H9 (cell line): Measurements from ENCODE around the gene TRPV5. TPM values are rescaled to one million over a fixed set of nuclear protein-coding genes. Genes with fewer than 3 reads are reported as not detected.

Experiments
- DNase-seq: peaks from one replicate; pipeline ENCODE4 v3.0.0-alpha.2; 2017
- H2AFZ ChIP-seq: one replicate; pipeline ENCODE4 v1.6.1; 2013; ENCODE audit warnings: mild to moderate bottlenecking, low read length, control low read depth, moderate library complexity
- H2AK5ac ChIP-seq: 2 replicates; pipeline ENCODE4 v1.6.1; 2013; ENCODE audit warnings: low read length, control low read depth, mixed read lengths; ENCODE audit not compliant: insufficient read length
- H2BK120ac ChIP-seq: one replicate; pipeline ENCODE4 v1.6.1; 2013; ENCODE audit warnings: low read depth, mild to moderate bottlenecking, low read length, control low read depth, inconsistent platforms; ENCODE audit not compliant: poor library complexity, severe bottlenecking
- H2BK12ac ChIP-seq: 2 replicates; pipeline ENCODE4 v1.6.1; 2013; ENCODE audit warnings: low read length, control low read depth, mixed read lengths, low read depth; ENCODE audit not compliant: insufficient read length
- H2BK15ac ChIP-seq: 2 replicates; pipeline ENCODE4 v1.6.1; 2013; ENCODE audit warnings: low read depth, low read length, control low read depth
- H2BK20ac ChIP-seq: one replicate; pipeline ENCODE4 v1.6.1; 2013; ENCODE audit warnings: low read depth, mild to moderate bottlenecking, low read length, control low read depth, inconsistent platforms; ENCODE audit not compliant: poor library complexity, severe bottlenecking
- H2BK5ac ChIP-seq: 2 replicates; pipeline ENCODE4 v1.6.1; 2013; ENCODE audit warnings: low read length, control low read depth, mixed read lengths; ENCODE audit not compliant: insufficient read length
- H3K14ac ChIP-seq: 2 replicates; pipeline ENCODE4 v1.6.1; 2013; ENCODE audit warnings: low read length, control low read depth; ENCODE audit not compliant: insufficient read depth
- H3K18ac ChIP-seq: 2 replicates; pipeline ENCODE4 v1.6.1; 2013; ENCODE audit warnings: low read depth, mild to moderate bottlenecking, mixed read lengths, low read length, control low read depth; ENCODE audit not compliant: insufficient read length
- H3K23ac ChIP-seq: 2 replicates; pipeline ENCODE4 v1.6.1; 2013; ENCODE audit warnings: low read length, control low read depth, mixed read lengths, low read depth; ENCODE audit not compliant: insufficient read length
- H3K23me2 ChIP-seq: 2 replicates; pipeline ENCODE4 v1.6.1; 2013; ENCODE audit warnings: low read depth, mild to moderate bottlenecking, mixed read lengths, low read length, control low read depth; ENCODE audit not compliant: insufficient read length, poor library complexity, severe bottlenecking
- H3K27ac ChIP-seq: 2 replicates; pipeline ENCODE4 v1.5.1; 2013; ENCODE audit warnings: low read length, control low read depth, mixed read lengths, low read depth; ENCODE audit not compliant: insufficient read length
- H3K27me3 ChIP-seq: 2 replicates; pipeline ENCODE4 v1.6.1; 2013; ENCODE audit warnings: low read length, control low read depth, inconsistent platforms; ENCODE audit not compliant: insufficient read depth
- H3K4ac ChIP-seq: 2 replicates; pipeline ENCODE4 v1.6.1; 2013; ENCODE audit warnings: low read depth, mild to moderate bottlenecking, control low read depth, inconsistent platforms, low read length, moderate library complexity
- H3K4me1 ChIP-seq: 2 replicates; pipeline ENCODE4 v1.6.1; 2013; ENCODE audit warnings: low read length, control low read depth, inconsistent platforms; ENCODE audit not compliant: insufficient read depth
- H3K4me2 ChIP-seq: 2 replicates; pipeline ENCODE4 v1.6.1; 2013; ENCODE audit warnings: low read length, control low read depth, mixed read lengths; ENCODE audit not compliant: insufficient read length, insufficient read depth
- H3K56ac ChIP-seq: 2 replicates; pipeline ENCODE4 v1.6.1; 2013; ENCODE audit warnings: low read depth, mild to moderate bottlenecking, mixed read lengths, low read length, control low read depth; ENCODE audit not compliant: insufficient read length
- H3K79me1 ChIP-seq: 2 replicates; pipeline ENCODE4 v1.6.1; 2013; ENCODE audit warnings: low read depth, mild to moderate bottlenecking, moderate library complexity, low read length, control low read depth, inconsistent platforms; ENCODE audit not compliant: insufficient read depth, poor library complexity, severe bottlenecking
- H3K79me2 ChIP-seq: 2 replicates; pipeline ENCODE4 v1.6.1; 2013; ENCODE audit warnings: low read length, control low read depth, inconsistent platforms; ENCODE audit not compliant: insufficient read depth
- H3K9ac ChIP-seq: 2 replicates; pipeline ENCODE4 v1.6.1; 2013; ENCODE audit warnings: low read length, control low read depth, mixed read lengths; ENCODE audit not compliant: insufficient read length; ENCODE audit errors: extremely low read depth
- H3K9me3 ChIP-seq: one replicate; pipeline ENCODE4 v1.6.1; 2013; ENCODE audit warnings: low read depth, low read length, inconsistent platforms; ENCODE audit not compliant: control insufficient read depth
- H3T11ph ChIP-seq: one replicate; pipeline ENCODE4 v1.6.1; 2013; ENCODE audit warnings: mild to moderate bottlenecking, low read length, control low read depth, inconsistent platforms
- H4K20me1 ChIP-seq: one replicate; pipeline ENCODE4 v1.6.1; 2013; ENCODE audit not compliant: control insufficient read depth, insufficient read length, insufficient read depth
- H4K5ac ChIP-seq: 2 replicates; pipeline ENCODE4 v1.6.1; 2013; ENCODE audit warnings: low read depth, mild to moderate bottlenecking, mixed read lengths, low read length, control low read depth; ENCODE audit not compliant: insufficient read length
- H4K8ac ChIP-seq: replicated peaks from 2 replicates; pipeline ENCODE4 v1.6.1; 2013; ENCODE audit warnings: low read length, control low read depth, mixed read lengths, low read depth; ENCODE audit not compliant: insufficient read length
- H4K91ac ChIP-seq: 2 replicates; pipeline ENCODE4 v1.6.1; 2013; ENCODE audit warnings: low read depth, mild to moderate bottlenecking, moderate library complexity, mixed read lengths, low read length, control low read depth; ENCODE audit not compliant: insufficient read length
- H3K27ac Mint-ChIP-seq, 3 experiments: 2 replicates in 2 of 3; 3 replicates in 1 of 3; pipeline ENCODE4 v1.8.0; 2020 to 2021; ENCODE audit warnings: mixed read lengths in 3 of 3, mild to moderate bottlenecking in 1 of 3, moderate library complexity in 1 of 3
- H3K27me3 Mint-ChIP-seq: 2 replicates; pipeline ENCODE4 v1.8.0; 2021; ENCODE audit warnings: low read depth, mild to moderate bottlenecking, moderate library complexity, mixed read lengths
- H3K36me3 Mint-ChIP-seq, 3 experiments: 2 replicates in 2 of 3; 3 replicates in 1 of 3; pipeline ENCODE4 v1.8.0; 2020 to 2021; ENCODE audit warnings: low read depth in 3 of 3, mixed read lengths in 3 of 3; ENCODE audit not compliant: insufficient read depth in 1 of 3
- H3K4me1 Mint-ChIP-seq, 2 experiments: 2 replicates each; pipeline ENCODE4 v1.8.0; 2020; ENCODE audit warnings: mixed read lengths in 2 of 2
- H3K4me3 Mint-ChIP-seq, 2 experiments: 2 replicates in 1 of 2; 3 replicates in 1 of 2; pipeline ENCODE4 v1.8.0; 2020 to 2021; ENCODE audit warnings: mild to moderate bottlenecking in 2 of 2, mixed read lengths in 2 of 2, moderate library complexity in 1 of 2
- H3K9me3 Mint-ChIP-seq, 2 experiments: 2 replicates in 1 of 2; 3 replicates in 1 of 2; pipeline ENCODE4 v1.8.0; 2020; ENCODE audit warnings: mild to moderate bottlenecking in 2 of 2, mixed read lengths in 2 of 2, moderate library complexity in 1 of 2
- CTCF ChIP-seq: fragments of 200-600 bp; sonication (generic); conservative IDR thresholded peaks from 3 replicates; pipeline ENCODE4 v1.8.0; 2021; ENCODE audit warnings: antibody characterized with exemption, mild to moderate bottlenecking
- WGBS: extraction: QIAGEN DNeasy Blood & Tissue Kit; methylation state at CpG from one replicate; pipeline ENCODE4 v1.1.7; 2013; ENCODE audit warnings: missing lambda C conversion rate, low lambda C conversion rate, mixed read lengths; ENCODE audit not compliant: insufficient read length; ENCODE audit errors: extremely low coverage; 5-methylcytosine and 5-hydroxymethylcytosine counted together
- total RNA-seq: library from RNA; stranded (reverse); gene quantifications from 2 replicates; pipeline ENCODE4 v1.2.1, GENCODE V29; 2021

Gene TRPV5
- total RNA-seq, 1 experiment from 2014 or later: not detected

GRCh38 chr7:142874837-142875236, 58.7 kb downstream of the TRPV5 start:
- Histone ChIP-seq H2BK12ac (no peak overlapping the region), H3K4me2 (no peak overlapping the region), H3K18ac (no peak overlapping the region), H2AFZ (no peak overlapping the region), H2BK120ac (no peak overlapping the region), H3K23me2 (no peaks in the 10 kb centered on the region), H3K27ac (no peak overlapping the region), H3K79me1 (no peaks in the 10 kb centered on the region), H2BK20ac (no peak overlapping the region), H3K23ac (no peak overlapping the region), H3K4me1 (no peaks in the 10 kb centered on the region), H3K14ac (no peak overlapping the region), H3K27me3 (no peaks in the 10 kb centered on the region), H2AK5ac (no peak overlapping the region), H2BK15ac (no peak overlapping the region), H4K8ac (no peak overlapping the region), H3K56ac (no peak overlapping the region), H4K91ac (no peak overlapping the region), H4K20me1 (no peaks in the 10 kb centered on the region), H3K9ac (no peak overlapping the region), H4K5ac (no peak overlapping the region), H3T11ph (no peak overlapping the region), H3K4ac (no peak overlapping the region), H3K79me2 (no peaks in the 10 kb centered on the region), H2BK5ac (no peak overlapping the region), H3K9me3 (no peaks in the 10 kb centered on the region)
- Mint-ChIP-seq H3K9me3 (peaks cover 0 to 9% of the 10 kb centered on the region in 2 experiments; a peak in 2 of 5 replicates), H3K36me3 (peaks cover 0 to 21% (median 8%) of the 10 kb centered on the region in 3 experiments; a peak in 5 of 7 replicates), H3K4me3 (no peak overlapping the region), H3K27me3 (peaks cover 5% of the 10 kb centered on the region), H3K27ac (no peak overlapping the region; a peak in 1 of 7 replicates), H3K4me1 (no peaks in the 10 kb centered on the region)
- no peak for DNase-seq
- WGBS: no CpG with 5 or more reads among the region's 6 CpGs
- TF ChIP-seq CTCF: no peak
